ENCODE measurements around the gene TARBP1. TPM values are rescaled to one million over a fixed set of nuclear protein-coding genes. Genes with fewer than 3 reads are reported as not detected.
A peak's percentile ranks its signal among the peaks of the same experiment; 100 is the strongest.

The TARBP1 gene
- total RNA-seq, 1 experiment from 2014 or later: 38.1 TPM

DNA sequence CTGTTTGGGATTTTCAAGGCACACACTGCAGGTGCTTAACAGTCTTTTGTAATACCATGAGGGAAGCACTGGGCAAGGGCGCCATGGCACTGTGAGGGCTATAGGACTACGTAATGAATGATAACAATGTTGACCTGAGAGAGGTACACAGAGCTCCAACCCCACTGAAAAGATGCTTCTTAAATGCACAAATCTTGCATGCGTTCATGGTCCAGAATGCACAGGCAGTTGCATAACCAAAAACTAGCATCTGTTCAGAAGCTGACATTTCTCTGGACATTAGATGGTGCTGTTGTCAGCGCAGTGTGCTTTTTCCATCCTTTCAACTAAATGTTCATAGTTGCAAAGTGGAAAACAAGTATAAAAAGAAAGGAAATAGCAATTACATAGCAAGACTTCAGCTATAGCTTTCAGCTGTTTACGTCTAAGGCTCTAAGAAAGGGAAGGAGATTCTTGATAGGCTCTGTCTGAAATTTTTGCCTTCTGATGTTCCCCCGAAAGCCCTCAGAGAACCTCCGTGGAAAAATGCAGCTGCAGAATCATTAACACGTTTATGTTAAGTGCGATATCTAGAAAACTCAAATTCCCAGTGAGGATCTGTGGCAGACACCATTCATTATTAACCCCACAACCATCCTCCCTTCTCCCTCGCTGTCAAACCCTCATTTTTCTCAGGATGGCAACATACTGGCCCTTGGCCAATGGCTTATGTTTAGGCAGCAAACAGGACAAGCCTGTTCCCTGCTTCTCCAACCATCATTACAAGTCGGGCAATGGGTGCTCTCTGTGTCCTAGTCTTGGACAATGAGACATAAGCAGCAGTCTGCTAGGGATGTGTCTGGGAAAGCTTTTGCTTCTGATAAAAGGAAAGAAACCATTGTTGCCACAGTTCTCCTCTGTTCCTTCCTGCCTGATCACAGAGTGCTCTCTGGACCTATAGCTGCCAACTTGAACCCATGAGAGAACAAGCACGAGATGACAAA, 8.2 kb upstream of the TARBP1 start:
- Mint-ChIP-seq H3K4me1 (ENCODE audit: low read depth, unreplicated experiment) (peaks cover 28% of the 10 kb centered on the region), H3K4me3 (ENCODE audit: low read depth, unreplicated experiment) (no peak overlapping the region), H3K27ac (ENCODE audit: unreplicated experiment) (peak overlapping the region; percentile 15), H3K9me3 (ENCODE audit: low read depth, unreplicated experiment) (no peaks in the 10 kb centered on the region), H3K27me3 (ENCODE audit: unreplicated experiment) (peaks cover 15% of the 10 kb centered on the region), H3K36me3 (ENCODE audit: insufficient read depth, unreplicated experiment) (peaks cover 5% of the 10 kb centered on the region)
- intact Hi-C loops (cut with micrococcal nuclease; ENCODE audit: unreplicated experiment): loop anchor here (5.0 kb wide), 1 partner anchor 930 kb away; no protein-coding TSS in a partner anchor
- BruUV-seq (replicated peaks): no TSS peak
- TF ChIP-seq, protein P1, sequence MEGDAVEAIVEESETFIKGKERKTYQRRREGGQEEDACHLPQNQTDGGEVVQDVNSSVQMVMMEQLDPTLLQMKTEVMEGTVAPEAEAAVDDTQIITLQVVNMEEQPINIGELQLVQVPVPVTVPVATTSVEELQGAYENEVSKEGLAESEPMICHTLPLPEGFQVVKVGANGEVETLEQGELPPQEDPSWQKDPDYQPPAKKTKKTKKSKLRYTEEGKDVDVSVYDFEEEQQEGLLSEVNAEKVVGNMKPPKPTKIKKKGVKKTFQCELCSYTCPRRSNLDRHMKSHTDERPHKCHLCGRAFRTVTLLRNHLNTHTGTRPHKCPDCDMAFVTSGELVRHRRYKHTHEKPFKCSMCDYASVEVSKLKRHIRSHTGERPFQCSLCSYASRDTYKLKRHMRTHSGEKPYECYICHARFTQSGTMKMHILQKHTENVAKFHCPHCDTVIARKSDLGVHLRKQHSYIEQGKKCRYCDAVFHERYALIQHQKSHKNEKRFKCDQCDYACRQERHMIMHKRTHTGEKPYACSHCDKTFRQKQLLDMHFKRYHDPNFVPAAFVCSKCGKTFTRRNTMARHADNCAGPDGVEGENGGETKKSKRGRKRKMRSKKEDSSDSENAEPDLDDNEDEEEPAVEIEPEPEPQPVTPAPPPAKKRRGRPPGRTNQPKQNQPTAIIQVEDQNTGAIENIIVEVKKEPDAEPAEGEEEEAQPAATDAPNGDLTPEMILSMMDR (IDR thresholded peaks at IDR 0.05; ENCODE audit: unreplicated experiment): peak; percentile 63
- peak; percentile 48 for DNase-seq
- CTCF ChIA-PET: interaction anchor here (0.5 to 3.2 kb wide), 11 partner anchors 8 to 606 kb away, joined by 3 to 18 read pairs (median 3); no protein-coding TSS in a partner anchor

DNA sequence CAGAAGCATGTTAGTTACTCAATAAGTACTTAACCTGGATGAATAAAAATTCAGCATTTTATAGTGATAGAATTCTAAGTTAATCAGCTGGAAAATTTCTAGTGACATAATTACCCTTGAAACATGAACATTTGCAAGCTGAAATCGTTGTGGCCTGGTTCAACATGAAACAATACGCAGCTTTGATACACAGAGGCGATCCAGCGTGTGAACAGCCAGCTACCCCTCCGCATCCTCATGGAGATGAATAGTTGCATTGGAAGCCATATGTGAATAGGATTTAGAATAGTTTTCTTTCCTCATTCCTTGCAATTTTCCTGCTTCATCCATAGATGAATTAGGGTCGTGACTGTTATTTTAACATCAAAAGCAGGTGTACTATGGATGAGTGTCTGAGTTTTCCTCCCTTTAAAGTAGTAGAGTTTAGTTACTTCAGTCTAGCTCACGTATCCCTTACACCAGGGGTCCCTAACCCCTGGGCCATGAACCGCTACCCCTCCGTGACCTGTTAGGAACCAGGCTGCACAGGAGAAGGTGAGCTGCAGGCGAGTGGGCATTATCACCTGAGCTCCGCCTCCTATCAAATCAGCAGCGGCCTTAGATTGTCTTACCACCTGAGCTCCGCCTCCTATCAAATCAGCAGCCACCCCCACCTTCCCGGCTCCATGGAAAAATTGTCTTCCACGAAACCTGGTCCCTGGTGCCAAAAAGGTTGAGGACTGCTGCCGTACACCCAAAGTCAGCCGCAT, 6.2 kb upstream of the TARBP1 start:
- TF ChIP-seq, protein P1 (IDR thresholded peaks at IDR 0.05; ENCODE audit: unreplicated experiment): no peak
- CTCF ChIA-PET: interaction anchor here (0.6 to 3.2 kb wide), 2 partner anchors 67 to 608 kb away, joined by 5 to 18 read pairs; no protein-coding TSS in a partner anchor
- intact Hi-C loops (cut with micrococcal nuclease; ENCODE audit: unreplicated experiment): loop anchor here (5.0 kb wide), 1 partner anchor 932 kb away; no protein-coding TSS in a partner anchor
- H3K4me3 Mint-ChIP-seq (ENCODE audit: low read depth, unreplicated experiment): no peak overlapping the region
- peaks cover 5% of the 10 kb centered on the region for H3K36me3 Mint-ChIP-seq (ENCODE audit: insufficient read depth, unreplicated experiment)
- no peak overlapping the region for H3K27ac Mint-ChIP-seq (ENCODE audit: unreplicated experiment)
- no TSS peak for BruUV-seq (replicated peaks)
- H3K27me3 Mint-ChIP-seq (ENCODE audit: unreplicated experiment): peaks cover 24% of the 10 kb centered on the region
- H3K4me1 Mint-ChIP-seq (ENCODE audit: low read depth, unreplicated experiment): peaks cover 22% of the 10 kb centered on the region
- no peaks in the 10 kb centered on the region for H3K9me3 Mint-ChIP-seq (ENCODE audit: low read depth, unreplicated experiment)
- DNase-seq: no peak

DNA sequence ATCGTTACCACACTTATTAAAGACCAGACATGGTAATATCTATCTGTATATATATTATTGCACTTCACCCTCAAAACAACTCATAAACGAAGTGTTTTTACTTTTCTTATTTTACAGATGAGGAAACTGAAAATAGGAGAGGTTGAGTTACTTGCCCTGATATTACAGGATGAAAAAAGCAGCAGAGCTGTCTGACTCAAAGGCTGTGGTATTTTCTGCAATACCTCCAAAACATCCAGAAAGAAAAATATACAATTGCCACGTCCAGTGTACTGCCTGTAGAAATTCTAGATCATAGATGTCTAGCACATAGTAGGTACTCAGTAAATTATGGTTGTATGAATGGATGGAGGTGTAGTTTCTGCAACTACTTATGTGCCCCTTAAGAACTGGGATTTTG, 5.2 kb upstream of the TARBP1 start:
- no TSS peak for BruUV-seq (replicated peaks)
- Mint-ChIP-seq H3K4me3 (ENCODE audit: low read depth, unreplicated experiment) (no peak overlapping the region), H3K9me3 (ENCODE audit: low read depth, unreplicated experiment) (no peaks in the 10 kb centered on the region), H3K27ac (ENCODE audit: unreplicated experiment) (no peak overlapping the region), H3K4me1 (ENCODE audit: low read depth, unreplicated experiment) (peaks cover 14% of the 10 kb centered on the region), H3K27me3 (ENCODE audit: unreplicated experiment) (peaks cover 24% of the 10 kb centered on the region), H3K36me3 (ENCODE audit: insufficient read depth, unreplicated experiment) (peaks cover 7% of the 10 kb centered on the region)
- intact Hi-C loops (cut with micrococcal nuclease; ENCODE audit: unreplicated experiment): no loop called here
- CTCF ChIA-PET: interaction anchor here (0.9 kb wide), 1 partner anchor 129 kb away, joined by 4 read pairs; no protein-coding TSS in a partner anchor
- no peak for DNase-seq
- TF ChIP-seq, protein P1 (IDR thresholded peaks at IDR 0.05; ENCODE audit: unreplicated experiment): no peak

DNA sequence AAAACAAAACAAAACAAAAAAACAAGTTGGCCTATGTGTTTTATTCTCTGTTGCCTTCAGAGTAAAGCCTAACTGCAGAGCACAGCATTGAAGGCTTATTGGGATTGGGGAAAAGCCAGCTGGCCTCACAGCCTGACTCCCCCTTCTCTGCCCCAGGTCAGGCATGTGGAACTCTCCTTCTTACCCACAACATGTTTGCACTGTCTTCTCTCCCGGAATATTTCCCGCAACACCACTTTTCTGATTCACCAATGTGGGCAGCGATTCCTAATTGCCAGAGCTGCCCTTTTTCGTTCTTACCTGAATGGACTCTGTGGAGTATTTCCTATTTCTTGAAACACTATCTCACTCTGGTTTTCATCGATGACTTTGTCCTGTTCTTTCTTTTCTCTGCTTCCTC, 2.8 kb upstream of the TARBP1 start:
- no peak for DNase-seq
- peaks cover 24% of the 10 kb centered on the region for H3K27me3 Mint-ChIP-seq (ENCODE audit: unreplicated experiment)
- BruUV-seq (replicated peaks): no TSS peak
- H3K4me1 Mint-ChIP-seq (ENCODE audit: low read depth, unreplicated experiment): no peaks in the 10 kb centered on the region
- TF ChIP-seq, protein P1 (IDR thresholded peaks at IDR 0.05; ENCODE audit: unreplicated experiment): no peak
- H3K9me3 Mint-ChIP-seq (ENCODE audit: low read depth, unreplicated experiment): no peaks in the 10 kb centered on the region
- H3K36me3 Mint-ChIP-seq (ENCODE audit: insufficient read depth, unreplicated experiment): peaks cover 17% of the 10 kb centered on the region
- intact Hi-C loops (cut with micrococcal nuclease; ENCODE audit: unreplicated experiment): no loop called here
- no peak overlapping the region for H3K27ac Mint-ChIP-seq (ENCODE audit: unreplicated experiment)
- CTCF ChIA-PET: no interaction called here
- H3K4me3 Mint-ChIP-seq (ENCODE audit: low read depth, unreplicated experiment): no peak overlapping the region
